GM12864 (cell line): ENCODE measurements around the gene VAV3.

ENCODE experiments used
- DNase-seq: peaks from one replicate; pipeline ENCODE4 v3.0.0-alpha.2; 2011; ENCODE audit warnings: low read depth
- H3K4me3 ChIP-seq: 2 replicates; pipeline ENCODE4 v1.5.1; 2011; ENCODE audit warnings: mild to moderate bottlenecking, low read depth, low read length, control low read depth
- TF ChIP-seq, protein P1 (sequence below): IDR thresholded peaks from 2 replicates; pipeline ENCODE4 v1.5.1; 2011; ENCODE audit warnings: low read depth, mild to moderate bottlenecking, moderate library complexity, low read length, control low read depth, inconsistent platforms; ENCODE audit errors: missing control alignments

Gene VAV3

GRCh38 chr1:107618539-107618938 is 346.4 kb downstream of the VAV3 start:
- H3K4me3 ChIP-seq = no peak overlapping the region
- no peak for DNase-seq
- TF ChIP-seq, protein P1, sequence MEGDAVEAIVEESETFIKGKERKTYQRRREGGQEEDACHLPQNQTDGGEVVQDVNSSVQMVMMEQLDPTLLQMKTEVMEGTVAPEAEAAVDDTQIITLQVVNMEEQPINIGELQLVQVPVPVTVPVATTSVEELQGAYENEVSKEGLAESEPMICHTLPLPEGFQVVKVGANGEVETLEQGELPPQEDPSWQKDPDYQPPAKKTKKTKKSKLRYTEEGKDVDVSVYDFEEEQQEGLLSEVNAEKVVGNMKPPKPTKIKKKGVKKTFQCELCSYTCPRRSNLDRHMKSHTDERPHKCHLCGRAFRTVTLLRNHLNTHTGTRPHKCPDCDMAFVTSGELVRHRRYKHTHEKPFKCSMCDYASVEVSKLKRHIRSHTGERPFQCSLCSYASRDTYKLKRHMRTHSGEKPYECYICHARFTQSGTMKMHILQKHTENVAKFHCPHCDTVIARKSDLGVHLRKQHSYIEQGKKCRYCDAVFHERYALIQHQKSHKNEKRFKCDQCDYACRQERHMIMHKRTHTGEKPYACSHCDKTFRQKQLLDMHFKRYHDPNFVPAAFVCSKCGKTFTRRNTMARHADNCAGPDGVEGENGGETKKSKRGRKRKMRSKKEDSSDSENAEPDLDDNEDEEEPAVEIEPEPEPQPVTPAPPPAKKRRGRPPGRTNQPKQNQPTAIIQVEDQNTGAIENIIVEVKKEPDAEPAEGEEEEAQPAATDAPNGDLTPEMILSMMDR = no peak

DNA sequence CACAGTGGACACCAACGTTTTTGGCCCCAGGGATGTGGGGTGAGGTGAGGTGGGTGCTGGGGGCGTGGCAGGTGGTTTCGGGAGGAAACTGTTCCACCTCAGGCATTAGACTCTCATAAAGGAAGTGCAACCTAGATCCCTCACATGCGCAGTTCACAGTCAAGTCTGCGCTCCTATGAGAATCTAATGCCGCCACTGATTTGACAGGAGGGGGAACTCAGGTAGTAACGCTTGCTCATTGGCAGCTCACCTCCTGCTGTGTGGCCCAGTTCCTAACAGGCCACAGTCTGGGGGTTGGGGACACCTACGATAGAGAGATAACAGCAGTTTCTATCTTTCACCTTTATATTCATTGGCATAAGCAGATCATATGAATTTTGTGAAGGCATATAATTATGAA is 347.1 kb downstream of the VAV3 start:
- no peak for DNase-seq
- TF ChIP-seq, protein P1 = no peak
- H3K4me3 ChIP-seq = no peak overlapping the region

- TF ChIP-seq, protein P1 = no peak
- no peak for DNase-seq
- H3K4me3 ChIP-seq = no peak overlapping the region
Observed at GRCh38 chr1:107617456-107617855, 347.5 kb downstream of the VAV3 start.

- no peak for DNase-seq
- TF ChIP-seq, protein P1 = no peak
- no peak overlapping the region for H3K4me3 ChIP-seq
Observed at GRCh38 chr1:107609808-107610207, 355.2 kb downstream of the VAV3 start.

GRCh38 chr1:107604825-107605224 is 360.2 kb downstream of the VAV3 start:
- no peak for DNase-seq

DNA sequence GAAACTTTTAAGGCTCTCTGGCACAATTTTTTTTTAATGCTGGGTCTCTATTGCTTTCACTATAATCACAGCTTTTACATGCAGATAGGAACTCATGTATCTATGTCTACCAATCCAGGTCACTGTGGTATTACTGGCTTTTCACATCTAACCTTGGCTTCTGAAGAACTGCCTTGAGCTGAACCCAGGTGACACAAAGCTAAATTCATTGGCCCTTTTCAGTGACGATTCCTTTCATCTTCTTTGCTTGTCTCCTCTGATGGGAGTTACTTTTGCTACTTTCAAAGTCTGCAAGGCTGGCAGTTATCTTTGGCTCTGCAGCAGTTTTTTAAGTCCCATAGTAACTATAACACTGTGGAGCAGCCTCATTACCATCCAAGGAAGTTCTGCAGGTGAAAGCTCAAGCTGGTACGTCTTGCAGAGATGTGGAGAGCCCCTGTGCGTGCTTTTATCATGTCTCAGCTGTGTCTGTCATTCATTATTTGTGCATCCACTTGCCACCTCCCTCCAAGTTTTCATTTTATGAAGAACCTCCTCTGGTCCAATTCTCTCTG is 364.3 kb downstream of the VAV3 start:
- no peak for DNase-seq
- H3K4me3 ChIP-seq = no peak overlapping the region
- TF ChIP-seq, protein P1 = no peak

More at GRCh38 chr1:107604825-107605224, 360.2 kb downstream of the VAV3 start:
- TF ChIP-seq, protein P1 = no peak
- H3K4me3 ChIP-seq = no peak overlapping the region

DNA sequence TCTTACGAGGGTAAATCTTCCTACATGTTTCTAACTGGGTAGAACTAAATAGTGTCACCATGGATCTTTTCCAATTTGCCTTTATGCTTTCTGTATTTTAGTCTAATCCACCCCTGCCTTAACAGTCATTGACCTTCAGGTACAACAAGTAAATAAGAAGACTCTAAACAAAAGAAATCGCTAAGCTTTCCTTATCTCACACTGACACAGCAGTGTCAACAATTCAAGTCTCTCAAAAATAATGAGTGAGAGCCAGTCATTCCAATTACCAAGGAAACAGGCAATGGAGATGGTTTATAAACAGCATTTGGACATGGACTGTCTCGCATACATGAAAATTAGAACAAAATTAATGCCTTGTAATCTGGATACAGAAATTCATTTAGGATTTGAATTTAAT is 365.8 kb downstream of the VAV3 start:
- H3K4me3 ChIP-seq = no peak overlapping the region
- TF ChIP-seq, protein P1 = no peak
- no peak for DNase-seq
